Smooth muscle cell (in vitro differentiated cells): ENCODE results near the gene FAM107B. TPM values are rescaled to one million over a fixed set of nuclear protein-coding genes. Genes with fewer than 3 reads are reported as not detected.

Source experiments
- DNase-seq: peaks from one replicate; lab custom pipeline; 2025; ENCODE audit not compliant: unreplicated experiment; lab: John Stamatoyannopoulos, UW
- H2AFZ ChIP-seq: fragments of 200-600 bp; sonication (generic); 2 replicates; pipeline ENCODE4 v1.6.0; 2016; ENCODE audit warnings: antibody characterized with exemption, low read depth, mild to moderate bottlenecking
- H3F3A ChIP-seq: fragments of 200-600 bp; sonication (generic); 2 replicates; pipeline ENCODE4 v1.6.0; 2017; ENCODE audit warnings: antibody characterized with exemption, low read depth
- H3K27ac ChIP-seq: fragments of 200-600 bp; sonication (generic); 2 replicates; pipeline ENCODE4 v1.5.1; 2016; ENCODE audit warnings: low read depth, mild to moderate bottlenecking
- H3K27me3 ChIP-seq: fragments of 200-600 bp; sonication (generic); 2 replicates; pipeline ENCODE4 v1.6.1; 2016; ENCODE audit warnings: low read depth, mild to moderate bottlenecking
- H3K36me3 ChIP-seq: fragments of 200-600 bp; sonication (generic); 2 replicates; pipeline ENCODE4 v1.5.1; 2016; ENCODE audit warnings: low read depth
- H3K4me1 ChIP-seq: fragments of 200-600 bp; sonication (generic); 2 replicates; pipeline ENCODE4 v1.5.1; 2016; ENCODE audit warnings: low read depth
- H3K4me2 ChIP-seq: fragments of 200-600 bp; sonication (generic); 2 replicates; pipeline ENCODE4 v1.6.0; 2016; ENCODE audit warnings: mild to moderate bottlenecking
- H3K4me3 ChIP-seq: fragments of 200-600 bp; sonication (generic); 2 replicates; pipeline ENCODE4 v1.5.1; 2016; ENCODE audit warnings: mild to moderate bottlenecking
- H3K79me2 ChIP-seq: fragments of 200-600 bp; sonication (generic); 2 replicates; pipeline ENCODE4 v1.6.0; 2016; ENCODE audit warnings: low read depth, mild to moderate bottlenecking
- H3K9ac ChIP-seq: fragments of 200-600 bp; sonication (generic); 2 replicates; pipeline ENCODE4 v1.6.0; 2016; ENCODE audit warnings: low read depth
- H3K9me3 ChIP-seq: fragments of 200-600 bp; sonication (generic); replicated peaks from 2 replicates; pipeline ENCODE4 v1.5.1; 2016; ENCODE audit warnings: low read depth
- H4K20me1 ChIP-seq: fragments of 200-600 bp; sonication (generic); 2 replicates; pipeline ENCODE4 v1.6.0; 2016; ENCODE audit warnings: low read depth
- WGBS: methylation state at CpG from one replicate; pipeline ENCODE4 v1.1.7; 2016; ENCODE audit warnings: low lambda C conversion rate; 5-methylcytosine and 5-hydroxymethylcytosine counted together
- polyA plus RNA-seq: library from polyadenylated mRNA; unstranded; fragments of >200 nt; fragmentation: Nextera tagmentation; extraction: Ambion mirVana; gene quantifications from 2 replicates; pipeline ENCODE4 v1.2.1, GENCODE V29; 2016
- total RNA-seq: library from RNA; depleted of rRNA; stranded (reverse); fragments of >200 nt; gene quantifications from 2 replicates; pipeline ENCODE4 v1.2.3, GENCODE V29; 2014
- TF ChIP-seq, protein P1 (sequence below): fragments of 200-600 bp; sonication (generic); IDR thresholded peaks from 2 replicates; pipeline ENCODE4 v1.5.1; 2017; ENCODE audit warnings: borderline replicate concordance, mild to moderate bottlenecking, antibody characterized with exemption; ENCODE audit not compliant: insufficient read depth, poor library complexity, severe bottlenecking

FAM107B gene
- total and polyA plus RNA-seq, 2 experiments from 2014 or later: 8.7 to 9.0 TPM

DNA sequence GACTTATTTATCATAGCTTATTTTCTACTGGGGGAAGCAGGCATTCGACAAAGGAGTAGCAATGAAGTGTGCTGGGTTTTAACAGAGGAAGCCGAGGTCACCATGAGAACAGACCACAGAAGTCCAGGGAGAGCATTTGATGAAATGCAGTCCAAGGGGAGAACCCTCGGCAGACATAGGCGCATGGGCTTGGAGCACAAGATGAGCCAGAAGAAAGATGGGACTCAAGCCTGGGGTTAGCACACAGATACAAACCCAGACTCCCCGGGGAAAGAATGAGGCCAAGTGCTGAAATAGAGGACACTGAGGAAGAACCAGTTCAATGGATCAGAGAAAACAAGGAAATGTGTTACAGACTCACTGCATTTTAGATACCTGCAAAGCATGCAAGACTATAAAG lies 209.5 kb downstream of the FAM107B start:
- Histone ChIP-seq H3K9me3 (no peaks in the 10 kb centered on the region), H3K4me3 (no peak overlapping the region), H4K20me1 (peaks cover 49% of the 10 kb centered on the region), H3K27me3 (no peaks in the 10 kb centered on the region), H3K4me1 (no peaks in the 10 kb centered on the region), H3K36me3 (no peaks in the 10 kb centered on the region), H3K9ac (no peak overlapping the region), H3K4me2 (no peak overlapping the region), H3F3A (peaks cover 3% of the 10 kb centered on the region), H3K79me2 (no peaks in the 10 kb centered on the region), H3K27ac (no peak overlapping the region), H2AFZ (no peak overlapping the region)
- TF ChIP-seq, protein P1, sequence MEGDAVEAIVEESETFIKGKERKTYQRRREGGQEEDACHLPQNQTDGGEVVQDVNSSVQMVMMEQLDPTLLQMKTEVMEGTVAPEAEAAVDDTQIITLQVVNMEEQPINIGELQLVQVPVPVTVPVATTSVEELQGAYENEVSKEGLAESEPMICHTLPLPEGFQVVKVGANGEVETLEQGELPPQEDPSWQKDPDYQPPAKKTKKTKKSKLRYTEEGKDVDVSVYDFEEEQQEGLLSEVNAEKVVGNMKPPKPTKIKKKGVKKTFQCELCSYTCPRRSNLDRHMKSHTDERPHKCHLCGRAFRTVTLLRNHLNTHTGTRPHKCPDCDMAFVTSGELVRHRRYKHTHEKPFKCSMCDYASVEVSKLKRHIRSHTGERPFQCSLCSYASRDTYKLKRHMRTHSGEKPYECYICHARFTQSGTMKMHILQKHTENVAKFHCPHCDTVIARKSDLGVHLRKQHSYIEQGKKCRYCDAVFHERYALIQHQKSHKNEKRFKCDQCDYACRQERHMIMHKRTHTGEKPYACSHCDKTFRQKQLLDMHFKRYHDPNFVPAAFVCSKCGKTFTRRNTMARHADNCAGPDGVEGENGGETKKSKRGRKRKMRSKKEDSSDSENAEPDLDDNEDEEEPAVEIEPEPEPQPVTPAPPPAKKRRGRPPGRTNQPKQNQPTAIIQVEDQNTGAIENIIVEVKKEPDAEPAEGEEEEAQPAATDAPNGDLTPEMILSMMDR: no peak
- 78% methylated on average over 5 of the region's 5 CpGs for WGBS
- DNase-seq: no peak

DNA sequence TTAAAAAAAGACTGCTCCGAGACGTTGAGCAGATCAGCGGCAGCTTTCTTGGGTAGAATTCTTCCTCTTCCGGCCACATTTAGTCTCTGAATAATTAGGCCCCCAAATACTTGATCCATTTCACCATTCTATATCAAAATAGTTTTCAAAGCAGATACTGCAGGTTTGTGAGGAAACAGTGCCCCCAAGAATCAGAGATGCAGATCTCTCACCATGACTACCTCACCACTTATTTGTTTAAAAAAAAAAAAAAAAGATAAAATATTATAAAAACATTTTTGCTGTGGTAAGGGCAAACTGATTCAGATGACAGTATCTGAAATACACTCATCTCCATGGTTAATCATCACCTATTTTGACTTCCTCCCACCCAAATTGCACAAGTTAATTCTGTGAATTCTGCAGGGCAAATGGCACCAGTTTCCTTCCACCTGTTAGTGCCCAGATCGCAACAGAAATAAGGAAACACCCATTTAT lies 210.4 kb downstream of the FAM107B start:
- Histone ChIP-seq H4K20me1 (peaks cover 49% of the 10 kb centered on the region), H3K79me2 (peaks cover under 1% of the 10 kb centered on the region)

DNA sequence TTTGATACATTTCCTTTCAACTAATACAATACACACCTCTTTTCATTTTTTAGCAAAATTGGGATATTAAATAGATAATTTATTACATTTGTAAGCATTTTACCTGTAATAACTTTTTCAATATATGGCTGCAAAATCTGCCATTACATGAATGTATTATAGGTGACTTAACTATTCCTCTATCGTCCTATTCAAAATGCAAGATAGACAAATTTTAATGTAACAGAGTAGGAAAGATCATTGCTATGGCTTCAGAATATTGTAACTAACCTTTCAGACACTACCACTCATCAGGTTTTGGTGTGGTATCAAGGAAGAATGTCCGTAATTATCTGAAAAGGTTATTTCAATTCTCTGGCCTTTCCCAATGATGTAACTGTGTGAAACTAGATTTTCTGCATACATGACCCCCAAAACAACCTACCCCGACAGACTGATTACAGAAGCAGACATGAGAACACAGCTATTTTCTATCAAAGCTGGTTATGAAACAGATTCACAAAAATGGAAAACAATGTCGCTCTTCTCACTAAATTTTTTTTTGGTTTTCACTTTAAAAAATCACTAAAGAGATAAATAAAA lies 211.2 kb downstream of the FAM107B start:
- Histone ChIP-seq H3K4me3 (no peak overlapping the region), H3K4me1 (no peaks in the 10 kb centered on the region), H3K27ac (no peak overlapping the region), H3K9ac (no peak overlapping the region), H3K36me3 (no peaks in the 10 kb centered on the region), H3F3A (peaks cover 3% of the 10 kb centered on the region), H4K20me1 (peaks cover 49% of the 10 kb centered on the region), H3K79me2 (peaks cover 4% of the 10 kb centered on the region), H3K4me2 (no peak overlapping the region), H3K9me3 (no peaks in the 10 kb centered on the region), H3K27me3 (no peaks in the 10 kb centered on the region), H2AFZ (no peak overlapping the region)
- no peak for DNase-seq
- TF ChIP-seq, protein P1: no peak
- WGBS: 96% methylated on average over 4 of the region's 4 CpGs

More for the DNA sequence above, 210.4 kb downstream of the FAM107B start:
- Histone ChIP-seq H3K27me3 (no peaks in the 10 kb centered on the region), H3K9ac (no peak overlapping the region), H2AFZ (no peak overlapping the region), H3K36me3 (no peaks in the 10 kb centered on the region), H3K4me1 (no peaks in the 10 kb centered on the region), H3F3A (peaks cover 3% of the 10 kb centered on the region), H3K9me3 (no peaks in the 10 kb centered on the region), H3K4me3 (no peak overlapping the region), H3K4me2 (no peak overlapping the region), H3K27ac (no peak overlapping the region)
- TF ChIP-seq, protein P1: no peak
- DNase-seq: no peak
- 94% methylated on average over 5 of the region's 5 CpGs for WGBS

DNA sequence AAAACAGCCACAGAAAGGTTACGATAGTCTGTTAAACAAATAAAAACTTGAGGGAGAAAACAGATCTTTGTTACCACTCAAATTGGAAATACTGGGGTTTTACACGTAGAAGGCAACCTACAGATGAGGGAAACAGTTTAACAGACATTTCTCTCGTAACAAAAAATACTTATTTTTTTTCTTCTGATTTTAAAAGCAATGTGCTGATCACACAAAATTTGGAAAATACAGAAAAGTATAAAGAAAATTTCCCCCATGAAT lies 211.7 kb downstream of the FAM107B start:
- no peak overlapping the region for H3K4me3 ChIP-seq
- H3K4me2 ChIP-seq: peak overlapping the region; percentile 57
- H2AFZ ChIP-seq: no peak overlapping the region
- H3K27ac ChIP-seq: peak overlapping the region; percentile 40
- no peak for DNase-seq
- H3K79me2 ChIP-seq: peaks cover 7% of the 10 kb centered on the region
- peaks cover 3% of the 10 kb centered on the region for H3F3A ChIP-seq
- no peak overlapping the region for H3K9ac ChIP-seq
- no peaks in the 10 kb centered on the region for H3K4me1 ChIP-seq
- TF ChIP-seq, protein P1: no peak
- WGBS: 84% methylated on average over 3 of the region's 3 CpGs
- no peaks in the 10 kb centered on the region for H3K27me3 ChIP-seq
- H4K20me1 ChIP-seq: peaks cover 54% of the 10 kb centered on the region
- H3K36me3 ChIP-seq: no peaks in the 10 kb centered on the region
- H3K9me3 ChIP-seq: no peaks in the 10 kb centered on the region
